Stimulated activated effector memory CD8-positive, alpha-beta T cell treated with anti-CD3 and anti-CD28 coated beads, Interleukin-12 subunit alpha, Interleukin-12 subunit beta, amount 100 ng/mL, for 72 hours (primary cell): ENCODE data around the gene SLC16A2.
"Not testable (repeated sequence)": the region's sequence is repeated elsewhere in the genome, so short reads cannot be mapped to it uniquely, and the experiment has no call there.

Source experiments
- ATAC-seq: fragments of 150-1000 bp; cut with Tn5 transposase; 2 replicates; pipeline ENCODE4 v1.10.0; 2021
- DNase-seq, 2 donors: peaks; one replicate each; pipeline ENCODE4 v3.0.0; 2021 to 2022; ENCODE audit warnings: low spot score in 2 of 2
- H3K27ac Mint-ChIP-seq: one replicate; pipeline ENCODE4 v1.8.0; 2022; ENCODE audit warnings: mild to moderate bottlenecking, mixed read lengths
- H3K36me3 Mint-ChIP-seq: one replicate; pipeline ENCODE4 v1.8.0; 2022; ENCODE audit warnings: mild to moderate bottlenecking, mixed read lengths
- H3K4me1 Mint-ChIP-seq: one replicate; pipeline ENCODE4 v1.8.0; 2022; ENCODE audit warnings: mixed read lengths
- H3K4me3 Mint-ChIP-seq: one replicate; pipeline ENCODE4 v1.8.0; 2022; ENCODE audit warnings: mild to moderate bottlenecking, mixed read lengths
- H3K9me3 Mint-ChIP-seq: one replicate; pipeline ENCODE4 v1.8.0; 2022; ENCODE audit warnings: mixed read lengths

SLC16A2 gene

GRCh38 chrX:74426071-74426470 is 4.8 kb downstream of the SLC16A2 start:
- Mint-ChIP-seq H3K9me3 (no peaks in the 10 kb centered on the region), H3K36me3 (no peaks in the 10 kb centered on the region)

DNA sequence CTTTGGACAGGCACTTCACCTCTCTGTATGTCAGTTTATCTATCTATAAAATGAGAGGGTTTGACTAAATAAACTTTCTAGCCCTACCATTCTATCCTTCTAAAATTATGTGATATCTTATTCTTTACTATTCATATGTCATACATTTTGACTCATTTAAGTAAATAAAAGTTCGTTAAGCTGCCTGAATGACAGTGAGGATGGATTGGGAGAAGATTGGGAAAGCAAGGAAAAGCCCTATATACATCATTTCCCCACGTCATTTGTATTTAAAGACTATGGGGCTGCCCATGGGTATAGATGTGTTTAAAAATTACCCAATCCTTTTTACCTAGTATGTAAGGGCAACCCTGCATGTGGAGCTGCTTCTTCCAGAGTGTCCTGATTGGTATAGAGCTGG is 5.3 kb downstream of the SLC16A2 start:
- DNase-seq (no peak), ATAC-seq (no peak)
- Mint-ChIP-seq H3K9me3 (no peaks in the 10 kb centered on the region), H3K27ac (no peak overlapping the region), H3K36me3 (no peaks in the 10 kb centered on the region), H3K4me3 (no peak overlapping the region), H3K4me1 (peaks cover 7% of the 10 kb centered on the region)

More at GRCh38 chrX:74426071-74426470, 4.8 kb downstream of the SLC16A2 start:
- no peak overlapping the region for H3K27ac Mint-ChIP-seq
- DNase-seq = no peak
- H3K4me1 Mint-ChIP-seq = peaks cover 10% of the 10 kb centered on the region
- no peak for ATAC-seq
- H3K4me3 Mint-ChIP-seq = no peak overlapping the region

DNA sequence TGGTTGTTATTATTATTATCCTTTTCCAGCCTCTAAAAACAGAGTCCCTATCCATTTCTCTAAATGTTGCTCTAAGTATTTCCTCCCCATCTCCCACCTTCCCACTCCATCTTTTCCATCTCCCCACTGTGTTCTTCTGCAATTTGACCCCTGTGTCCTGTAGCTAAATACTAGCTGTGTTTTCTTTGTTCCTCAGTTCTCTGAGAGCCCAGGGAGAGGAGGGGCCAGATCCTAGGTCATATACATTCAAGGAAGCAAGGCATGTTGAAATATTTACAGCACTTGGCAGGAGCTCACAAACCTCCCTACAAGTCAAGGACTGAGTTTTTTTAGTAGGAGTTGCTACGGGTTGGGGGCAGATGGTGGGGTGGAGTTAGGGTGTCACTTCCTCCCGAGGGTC is 10.5 kb downstream of the SLC16A2 start:
- Mint-ChIP-seq H3K4me1 (no peaks in the 10 kb centered on the region), H3K27ac (no peak overlapping the region), H3K36me3 (no peaks in the 10 kb centered on the region), H3K4me3 (no peak overlapping the region), H3K9me3 (no peaks in the 10 kb centered on the region)
- DNase-seq (no peak), ATAC-seq (no peak)

DNA sequence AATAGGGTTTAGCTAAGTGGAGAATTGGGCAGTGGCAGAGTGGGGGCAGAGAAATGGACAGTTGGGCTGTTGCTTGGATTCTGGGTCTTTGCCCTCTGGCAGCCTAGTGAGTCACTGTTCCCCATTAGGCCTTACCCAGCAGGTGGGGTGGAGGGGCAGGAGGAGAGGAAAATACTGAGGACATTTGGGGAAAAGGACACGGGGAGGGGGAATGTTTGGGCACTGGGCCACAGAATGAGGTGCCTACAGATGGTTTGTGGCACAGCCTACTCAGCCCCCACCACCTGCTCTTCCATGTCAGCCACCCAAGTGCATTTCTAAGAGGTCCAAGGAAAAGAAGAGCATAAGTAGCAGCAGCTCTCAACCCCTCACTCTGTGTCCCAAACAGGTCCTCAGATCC is 13.0 kb downstream of the SLC16A2 start:
- no peak overlapping the region for H3K4me3 Mint-ChIP-seq
- no peak overlapping the region for H3K27ac Mint-ChIP-seq
- no peak for DNase-seq
- H3K9me3 Mint-ChIP-seq = no peaks in the 10 kb centered on the region
- no peaks in the 10 kb centered on the region for H3K36me3 Mint-ChIP-seq
- H3K4me1 Mint-ChIP-seq = no peaks in the 10 kb centered on the region
- no peak for ATAC-seq

DNA sequence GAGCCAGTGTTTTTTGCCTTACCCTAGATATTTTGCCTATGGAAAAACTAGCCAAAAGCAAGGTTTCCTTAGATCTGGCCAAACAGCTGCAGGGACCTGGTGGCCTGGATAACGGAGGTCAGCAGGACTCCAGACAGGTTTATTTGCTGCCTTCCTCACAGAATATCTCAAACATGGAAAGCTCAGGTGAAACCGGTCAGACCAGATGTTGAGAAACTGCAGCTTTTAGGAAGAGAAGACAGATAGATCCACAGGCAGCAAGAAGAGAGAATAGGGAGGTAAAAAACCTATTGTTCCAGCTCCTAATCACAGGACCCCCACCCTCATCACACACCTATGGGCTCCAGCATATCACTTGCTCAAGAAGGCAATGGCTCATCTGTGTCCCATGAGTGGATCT is 16.2 kb downstream of the SLC16A2 start:
- no peak for DNase-seq
- Mint-ChIP-seq H3K27ac (no peak overlapping the region), H3K4me1 (no peaks in the 10 kb centered on the region), H3K36me3 (no peaks in the 10 kb centered on the region), H3K9me3 (no peaks in the 10 kb centered on the region), H3K4me3 (no peak overlapping the region)
- no peak for ATAC-seq

- no peak overlapping the region for H3K4me3 Mint-ChIP-seq
- H3K9me3 Mint-ChIP-seq = no peaks in the 10 kb centered on the region
- H3K4me1 Mint-ChIP-seq = no peaks in the 10 kb centered on the region
- no peaks in the 10 kb centered on the region for H3K36me3 Mint-ChIP-seq
- no peak for ATAC-seq
- no peak overlapping the region for H3K27ac Mint-ChIP-seq
- DNase-seq = no peak
These were observed 17.5 kb downstream of the SLC16A2 start for GRCh38 chrX:74438764-74439163.

GRCh38 chrX:74445099-74445498 is 23.8 kb downstream of the SLC16A2 start:
- Mint-ChIP-seq H3K4me1 (peaks cover 7% of the 10 kb centered on the region), H3K36me3 (no peaks in the 10 kb centered on the region), H3K9me3 (no peaks in the 10 kb centered on the region), H3K4me3 (no peak overlapping the region), H3K27ac (no peak overlapping the region)
- ATAC-seq (no peak), DNase-seq (no peak)

GRCh38 chrX:74446876-74447275 is 25.6 kb downstream of the SLC16A2 start:
- H3K27ac Mint-ChIP-seq = no peak overlapping the region
- no peak overlapping the region for H3K4me3 Mint-ChIP-seq
- ATAC-seq = no peak
- peaks cover 7% of the 10 kb centered on the region for H3K4me1 Mint-ChIP-seq
- H3K9me3 Mint-ChIP-seq = no peaks in the 10 kb centered on the region
- no peak for DNase-seq
- H3K36me3 Mint-ChIP-seq = no peaks in the 10 kb centered on the region

GRCh38 chrX:74448669-74449068 is 27.4 kb downstream of the SLC16A2 start:
- DNase-seq (no peak), ATAC-seq (no peak)
- Mint-ChIP-seq H3K9me3 (no peaks in the 10 kb centered on the region), H3K4me1 (peaks cover 7% of the 10 kb centered on the region), H3K36me3 (no peaks in the 10 kb centered on the region), H3K27ac (no peak overlapping the region), H3K4me3 (no peak overlapping the region)

GRCh38 chrX:74449322-74449936 is 28.1 kb downstream of the SLC16A2 start:
- no peaks in the 10 kb centered on the region for H3K36me3 Mint-ChIP-seq
- DNase-seq = no peak
- H3K4me1 Mint-ChIP-seq = peaks cover 7% of the 10 kb centered on the region
- no peaks in the 10 kb centered on the region for H3K9me3 Mint-ChIP-seq
- ATAC-seq = no peak
- no peak overlapping the region for H3K27ac Mint-ChIP-seq
- H3K4me3 Mint-ChIP-seq = no peak overlapping the region

DNA sequence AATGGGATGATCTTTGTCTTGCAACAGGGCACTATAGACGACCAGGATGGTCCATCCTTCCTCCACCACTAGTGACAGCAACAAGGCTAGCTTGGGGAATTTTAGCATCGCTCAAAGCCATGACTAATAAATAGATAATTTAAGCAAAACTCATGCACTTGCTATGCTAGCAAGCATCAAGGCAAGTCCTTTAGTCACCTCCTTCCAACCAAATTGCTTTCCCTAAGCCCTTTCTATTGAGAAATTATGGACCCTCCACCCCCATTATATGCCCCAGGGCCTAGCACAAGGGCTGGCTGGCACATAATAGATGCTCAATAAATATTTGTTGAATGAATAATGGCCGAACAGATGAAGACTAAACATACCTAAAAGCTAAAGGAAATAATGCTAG is 28.6 kb downstream of the SLC16A2 start:
- ATAC-seq (no peak), DNase-seq (no peak)
- Mint-ChIP-seq H3K4me3 (no peak overlapping the region), H3K36me3 (no peaks in the 10 kb centered on the region), H3K9me3 (no peaks in the 10 kb centered on the region), H3K27ac (no peak overlapping the region), H3K4me1 (peaks cover 7% of the 10 kb centered on the region)

GRCh38 chrX:74450803-74451449 is 29.6 kb downstream of the SLC16A2 start:
- Mint-ChIP-seq H3K4me3 (no peak overlapping the region), H3K4me1 (peaks cover 7% of the 10 kb centered on the region), H3K36me3 (no peaks in the 10 kb centered on the region), H3K27ac (no peak overlapping the region), H3K9me3 (no peaks in the 10 kb centered on the region)
- ATAC-seq = peak; percentile 96
- no peak for DNase-seq

DNA sequence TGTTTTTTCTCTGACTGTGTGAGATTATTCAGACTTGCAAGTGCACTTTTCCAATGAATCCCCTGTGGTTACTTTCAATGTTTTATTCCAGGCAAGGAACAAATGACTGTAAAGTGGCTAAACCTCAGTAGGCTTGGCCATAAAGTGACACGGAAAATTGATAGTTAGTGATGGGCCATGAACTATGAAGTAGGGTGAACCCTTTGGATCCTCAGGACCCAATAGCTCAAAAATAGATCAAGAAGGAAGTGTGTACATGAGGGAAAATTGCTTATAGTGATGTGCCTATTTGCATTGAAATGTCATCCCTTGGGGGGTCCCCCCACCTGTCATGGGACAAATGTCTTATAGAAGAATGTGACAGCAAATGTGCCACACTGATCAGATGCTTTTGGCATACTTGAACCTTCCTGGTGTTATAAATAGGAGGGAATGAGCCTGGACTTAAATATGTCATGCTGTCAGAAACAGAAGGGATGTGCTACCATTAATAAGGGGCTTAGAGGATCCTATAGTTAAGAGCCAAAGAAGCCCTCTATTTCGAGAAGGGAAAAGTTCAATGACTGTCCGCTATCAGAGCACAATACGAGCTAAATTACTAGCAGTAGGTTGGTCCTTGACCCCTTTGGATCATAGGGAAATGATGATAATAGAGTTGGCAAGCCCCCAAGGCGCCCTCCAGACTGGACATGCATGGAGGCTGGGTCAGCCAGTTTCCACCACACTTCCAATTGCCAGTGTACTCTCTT is 30.3 kb downstream of the SLC16A2 start:
- Mint-ChIP-seq H3K4me1 (peaks cover 7% of the 10 kb centered on the region), H3K36me3 (no peaks in the 10 kb centered on the region), H3K4me3 (no peak overlapping the region), H3K9me3 (no peaks in the 10 kb centered on the region), H3K27ac (peak overlapping the region; percentile 37)
- DNase-seq (no peak), ATAC-seq (no peak)

DNA sequence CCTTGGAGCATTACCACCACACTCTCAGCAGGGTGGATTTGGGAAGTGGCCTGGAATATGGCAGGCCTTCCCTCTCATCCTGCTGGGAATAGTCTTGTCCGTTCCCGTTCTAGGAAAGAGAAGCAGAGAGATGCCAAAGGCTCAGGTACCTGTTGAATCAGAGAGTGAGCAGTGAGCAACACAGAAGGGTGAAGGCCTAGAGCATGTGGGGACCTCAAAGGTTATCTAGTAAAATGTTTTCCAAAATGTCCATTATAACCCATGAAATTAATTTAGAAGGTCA is 30.8 kb downstream of the SLC16A2 start:
- no peaks in the 10 kb centered on the region for H3K9me3 Mint-ChIP-seq
- no peak overlapping the region for H3K4me3 Mint-ChIP-seq
- H3K27ac Mint-ChIP-seq = peak overlapping the region; percentile 37
- no peak for DNase-seq
- H3K36me3 Mint-ChIP-seq = no peaks in the 10 kb centered on the region
- H3K4me1 Mint-ChIP-seq = peaks cover 7% of the 10 kb centered on the region
- ATAC-seq = no peak

GRCh38 chrX:74453178-74453577 is 31.9 kb downstream of the SLC16A2 start:
- H3K9me3 Mint-ChIP-seq = no peaks in the 10 kb centered on the region
- H3K27ac Mint-ChIP-seq = no peak overlapping the region
- peaks cover 7% of the 10 kb centered on the region for H3K4me1 Mint-ChIP-seq
- DNase-seq = no peak
- H3K4me3 Mint-ChIP-seq = no peak overlapping the region
- no peaks in the 10 kb centered on the region for H3K36me3 Mint-ChIP-seq
- ATAC-seq = no peak

GRCh38 chrX:74454233-74454632 is 32.9 kb downstream of the SLC16A2 start:
- DNase-seq, ATAC-seq, H3K4me3 Mint-ChIP-seq, H3K36me3 Mint-ChIP-seq, H3K27ac Mint-ChIP-seq, H3K9me3 Mint-ChIP-seq: not testable (repeated sequence)
- peaks cover 12% of the 10 kb centered on the region for H3K4me1 Mint-ChIP-seq
